CD4-positive, alpha-beta T cell treated with Interleukin-4 for 4 hours (primary cell): Measurements from ENCODE around the gene CCND1.

Experiments used
- DNase-seq: peaks from one replicate; pipeline ENCODE4 v3.0.0-alpha.2; 2020

Gene CCND1

DNA sequence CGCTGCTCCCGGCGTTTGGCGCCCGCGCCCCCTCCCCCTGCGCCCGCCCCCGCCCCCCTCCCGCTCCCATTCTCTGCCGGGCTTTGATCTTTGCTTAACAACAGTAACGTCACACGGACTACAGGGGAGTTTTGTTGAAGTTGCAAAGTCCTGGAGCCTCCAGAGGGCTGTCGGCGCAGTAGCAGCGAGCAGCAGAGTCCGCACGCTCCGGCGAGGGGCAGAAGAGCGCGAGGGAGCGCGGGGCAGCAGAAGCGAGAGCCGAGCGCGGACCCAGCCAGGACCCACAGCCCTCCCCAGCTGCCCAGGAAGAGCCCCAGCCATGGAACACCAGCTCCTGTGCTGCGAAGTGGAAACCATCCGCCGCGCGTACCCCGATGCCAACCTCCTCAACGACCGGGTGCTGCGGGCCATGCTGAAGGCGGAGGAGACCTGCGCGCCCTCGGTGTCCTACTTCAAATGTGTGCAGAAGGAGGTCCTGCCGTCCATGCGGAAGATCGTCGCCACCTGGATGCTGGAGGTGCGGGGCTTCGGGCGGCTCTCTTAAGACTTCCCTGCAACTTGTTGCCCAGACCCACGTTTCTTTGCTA lies at the start of gene CCND1:
CCND1 (plus strand) TSS at position 162 of the 587 bp plus-strand sequence; CDS start at position 320, 158 bp downstream.
- peak; percentile 22 for DNase-seq

DNA sequence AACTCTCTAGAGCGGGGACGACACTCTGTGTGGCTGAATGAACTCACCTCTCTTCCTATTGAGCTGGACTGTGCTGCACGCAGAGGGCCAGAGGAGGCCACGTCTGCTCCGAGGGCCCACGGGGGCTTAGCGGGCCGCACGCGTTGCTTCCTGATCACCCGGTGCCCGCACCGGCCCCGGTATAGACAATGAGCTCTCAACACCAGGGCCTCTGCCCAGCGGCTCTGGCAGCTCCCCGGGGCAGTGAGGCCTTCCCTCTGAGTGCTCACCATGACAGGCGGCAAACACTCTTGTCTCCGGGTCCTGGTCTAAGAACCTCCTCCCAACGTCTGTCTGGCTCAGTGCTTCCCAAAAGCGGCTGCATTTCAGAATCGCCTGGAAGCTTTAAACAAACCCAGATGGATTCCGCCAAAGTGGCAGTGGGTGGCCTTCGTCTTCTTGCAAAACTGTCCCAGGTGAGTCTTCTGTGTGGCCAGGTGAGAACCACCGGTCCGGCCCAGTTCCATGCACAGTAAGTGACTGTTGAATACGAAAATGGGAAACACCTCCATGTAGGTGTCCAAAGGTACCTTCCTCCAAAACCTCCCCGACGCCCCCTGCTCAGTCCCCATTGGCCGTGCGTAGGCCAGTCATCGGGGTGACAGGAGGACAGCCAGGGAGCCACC lies 47.8 kb upstream of the CCND1 start:
- no peak for DNase-seq

DNA sequence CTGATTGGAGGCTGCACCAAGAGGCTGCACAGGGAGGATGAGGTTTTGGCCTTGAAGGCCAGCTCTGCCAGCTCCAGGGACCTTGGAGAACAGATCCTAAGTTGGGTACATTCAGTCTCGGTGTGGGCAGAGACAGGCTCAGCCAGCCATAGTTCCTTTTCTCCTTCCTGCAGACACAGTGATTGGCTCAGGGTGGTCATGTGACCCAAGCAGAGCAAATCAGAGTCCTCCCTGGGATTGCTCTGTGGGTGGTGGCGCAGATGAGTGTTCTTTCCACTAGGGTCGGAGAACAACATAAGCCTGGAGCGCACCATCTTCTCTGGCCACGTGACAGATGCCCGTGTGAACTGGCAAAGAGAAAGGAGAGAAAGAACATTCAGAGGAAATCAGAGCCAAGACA lies 47.1 kb upstream of the CCND1 start:
- no peak for DNase-seq

DNA sequence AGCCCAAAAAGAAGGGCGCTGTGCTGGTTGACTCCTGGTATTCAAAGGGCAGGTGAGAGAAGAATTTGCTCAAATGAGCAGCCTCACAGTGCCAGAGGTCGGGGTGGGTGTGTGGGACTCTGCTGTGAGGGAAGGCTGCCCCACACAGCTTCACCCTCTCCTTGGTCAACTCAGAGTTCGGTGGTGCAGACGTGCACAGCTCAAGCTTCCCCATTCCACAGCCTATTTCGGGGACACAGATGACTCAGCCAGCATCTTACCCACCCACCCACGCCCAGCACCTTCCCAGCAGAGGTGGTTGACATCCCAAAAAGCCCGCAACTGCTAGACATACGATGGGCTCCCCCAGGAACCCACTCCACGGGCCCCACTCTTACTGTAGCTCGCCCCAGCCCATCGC lies 46.5 kb upstream of the CCND1 start:
- DNase-seq: no peak

DNA sequence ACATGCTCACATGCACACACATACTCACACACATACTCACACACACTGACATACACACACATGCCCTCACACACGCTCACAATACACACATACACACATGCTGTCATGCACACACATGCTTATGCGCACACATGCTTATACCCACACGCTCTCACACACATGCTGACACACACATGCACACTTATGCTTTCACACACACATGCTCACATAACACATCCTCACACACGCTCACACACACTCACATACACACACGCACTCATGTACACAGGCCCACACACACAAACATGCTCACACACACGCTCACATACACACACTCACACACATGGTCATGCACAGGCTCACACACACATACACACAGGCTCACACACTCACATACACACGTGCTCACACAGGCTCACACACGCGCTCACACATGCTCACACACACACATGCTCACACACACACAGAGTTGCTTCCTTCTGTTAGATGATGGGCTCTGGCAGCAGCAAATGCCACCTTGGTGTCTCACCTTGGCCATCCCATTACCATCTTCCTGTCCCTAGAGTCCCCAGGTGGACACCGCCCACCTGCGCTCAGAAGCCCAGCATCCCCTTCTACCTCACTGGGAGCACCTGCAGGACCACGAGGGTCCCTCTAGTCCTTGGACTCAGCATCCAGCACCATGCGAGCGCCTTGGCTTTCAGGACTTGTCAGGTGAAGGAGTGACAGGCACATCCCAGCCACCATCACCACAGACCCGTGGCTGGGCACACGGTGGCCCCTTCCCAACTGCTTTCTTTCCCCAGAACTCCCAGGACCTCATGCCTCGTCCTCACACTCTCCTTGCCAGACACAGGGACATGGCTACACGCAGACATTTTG lies 44.9 kb upstream of the CCND1 start:
- DNase-seq: no peak

DNA sequence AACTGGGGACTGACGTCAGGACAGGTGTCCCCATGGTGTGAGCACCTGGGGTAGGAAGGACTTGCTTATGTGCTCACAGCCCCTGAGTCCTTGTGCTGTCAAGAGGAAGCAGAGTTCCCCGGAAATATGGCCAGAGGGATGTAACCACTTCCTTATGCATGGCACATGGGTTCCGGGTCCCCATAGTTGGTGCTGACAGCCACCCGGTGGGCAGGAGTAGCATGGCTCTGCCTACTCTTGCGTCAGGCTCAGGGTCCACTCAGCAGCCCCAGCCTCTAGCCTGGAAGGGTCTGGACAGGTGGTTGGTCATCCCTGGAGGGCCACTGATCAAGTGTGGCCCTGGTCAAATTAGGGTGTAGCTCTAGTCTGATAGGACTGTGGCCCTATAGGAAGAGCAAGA lies 42.8 kb upstream of the CCND1 start:
- DNase-seq: no peak

DNA sequence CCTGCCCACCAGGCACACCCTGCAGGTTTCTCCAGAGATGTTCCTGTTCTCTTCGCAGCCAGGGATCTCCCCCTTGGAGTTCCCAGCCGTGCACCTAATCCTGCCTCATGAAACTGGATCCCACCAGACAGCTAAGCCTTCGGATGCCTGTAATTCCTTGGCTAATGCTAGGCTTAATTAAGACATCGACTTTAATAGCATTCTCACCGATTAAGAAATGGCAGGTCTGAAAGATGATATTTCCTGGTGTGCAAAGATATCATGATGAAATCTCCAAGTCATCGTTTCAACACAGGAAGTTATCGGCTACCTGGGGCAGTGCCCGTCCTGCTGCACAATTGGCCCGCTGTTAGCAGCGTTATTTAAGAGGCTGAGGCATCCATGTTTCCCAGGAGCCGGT lies 41.5 kb upstream of the CCND1 start:
- no peak for DNase-seq

DNA sequence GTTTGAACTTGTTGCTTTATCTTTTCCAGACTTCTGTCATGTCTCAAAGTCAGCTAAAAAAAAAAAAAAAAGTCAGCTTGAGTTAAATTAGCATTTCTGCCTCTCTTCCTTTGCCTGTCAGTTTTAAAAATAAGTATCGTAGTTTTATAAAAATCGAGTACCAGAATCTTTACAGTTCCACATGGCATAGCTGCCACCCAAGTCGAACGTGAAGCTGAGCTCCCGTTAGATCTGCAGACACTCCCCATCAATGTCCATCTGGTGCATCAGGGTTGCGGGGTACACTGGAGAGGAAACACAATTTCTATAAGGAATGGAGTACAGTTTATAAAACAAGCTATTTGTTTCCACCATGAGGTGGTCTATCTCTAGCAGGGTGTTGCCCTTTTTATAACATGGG lies 41.0 kb upstream of the CCND1 start:
- DNase-seq: no peak

DNA sequence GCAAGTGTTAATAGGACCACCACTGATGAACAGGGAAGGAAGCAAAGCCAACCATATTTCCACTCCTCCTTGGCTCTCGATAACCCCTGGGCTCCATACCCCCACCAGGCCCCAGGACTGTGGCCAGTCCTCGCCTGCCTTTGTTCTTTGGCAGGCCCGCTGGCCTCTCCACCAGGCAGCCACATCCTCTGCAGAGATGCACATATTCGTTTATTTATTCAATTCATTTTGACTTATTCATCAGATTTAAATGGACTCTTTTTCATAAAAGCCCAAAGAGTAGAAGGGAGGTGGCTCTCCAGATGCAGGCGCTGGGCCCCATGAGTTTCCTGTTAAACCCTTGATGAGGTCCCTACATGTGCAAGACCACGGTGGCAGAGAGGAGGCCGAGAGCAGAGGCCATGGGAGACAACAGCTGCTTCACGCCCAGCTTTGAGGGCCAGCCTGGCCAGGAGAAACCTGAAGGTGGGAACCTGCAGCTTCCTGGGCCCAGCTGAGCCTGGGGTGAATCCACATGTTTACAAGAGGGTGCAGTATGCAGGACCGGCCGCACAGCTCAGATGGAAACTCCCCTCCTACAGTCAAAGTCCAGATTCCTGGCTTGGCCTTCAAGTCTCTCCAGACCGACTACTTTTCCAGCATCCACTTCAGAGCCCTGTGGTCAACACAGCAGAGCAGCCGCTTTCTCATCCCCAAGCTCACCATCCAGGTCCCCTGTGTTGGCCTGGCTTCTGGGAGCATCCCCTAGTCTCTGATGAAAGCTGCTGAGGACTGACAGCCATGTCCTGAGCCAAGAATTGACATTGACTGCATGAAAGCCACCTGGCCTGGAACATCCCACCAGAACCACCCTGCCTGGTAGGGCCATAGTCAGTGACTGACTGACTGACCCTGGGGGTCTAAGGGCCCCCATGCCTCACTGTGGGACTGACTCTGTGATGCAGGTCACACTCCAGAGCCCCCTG lies 39.7 kb upstream of the CCND1 start:
- no peak for DNase-seq

DNA sequence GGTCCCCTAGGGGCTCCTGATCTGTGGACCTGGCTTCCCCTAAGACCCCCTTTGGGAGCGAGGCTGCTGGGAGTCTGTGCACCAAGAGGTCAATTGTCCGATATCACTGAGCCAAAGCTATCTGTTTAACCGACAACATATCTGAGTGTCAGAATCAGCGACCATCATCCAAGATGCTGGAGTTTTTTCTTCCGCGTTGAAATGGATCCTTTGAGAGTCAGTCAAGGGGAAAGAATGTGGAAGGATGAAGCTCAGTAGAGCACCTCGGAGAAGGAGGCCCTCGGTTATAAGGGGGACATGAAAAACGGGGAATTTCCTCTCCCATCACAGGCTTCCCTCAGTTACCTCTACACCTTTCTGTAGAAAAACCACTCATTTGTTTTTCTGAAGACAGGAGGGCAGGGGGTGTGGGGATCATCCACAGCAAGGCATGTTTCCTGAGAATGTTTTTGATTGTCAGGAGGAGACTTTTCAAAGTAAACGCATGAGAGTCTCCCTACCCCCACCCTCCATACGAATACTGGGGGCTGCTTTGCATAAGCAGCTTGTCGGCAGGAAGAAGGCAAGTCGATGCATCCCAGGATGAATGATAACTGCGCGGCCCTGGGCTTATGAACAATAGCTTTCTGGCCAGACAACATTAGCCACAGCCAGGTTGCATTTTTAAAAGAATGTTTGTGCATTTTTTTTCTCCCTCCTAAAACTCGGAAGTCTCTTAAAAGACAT lies 37.7 kb upstream of the CCND1 start:
- DNase-seq: no peak

DNA sequence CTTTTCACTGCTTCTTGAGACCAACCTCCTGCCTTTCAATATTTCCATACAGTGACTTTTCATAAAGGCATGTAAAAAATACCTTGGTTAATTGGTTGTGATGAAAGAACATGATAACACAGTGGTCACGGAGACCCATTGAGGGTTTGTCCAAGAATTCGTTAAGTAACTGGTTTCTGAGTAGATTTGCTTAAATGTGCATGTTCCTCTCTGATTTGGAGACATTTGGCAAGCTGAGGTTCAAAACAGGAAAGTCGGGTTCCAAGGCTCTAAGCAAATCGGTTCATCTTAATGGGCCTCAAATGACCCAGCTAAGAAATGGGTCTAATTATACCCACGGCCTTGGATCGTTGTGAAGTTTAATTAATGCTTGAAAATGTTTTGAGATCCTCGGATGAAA lies 36.9 kb upstream of the CCND1 start:
- DNase-seq: no peak

DNA sequence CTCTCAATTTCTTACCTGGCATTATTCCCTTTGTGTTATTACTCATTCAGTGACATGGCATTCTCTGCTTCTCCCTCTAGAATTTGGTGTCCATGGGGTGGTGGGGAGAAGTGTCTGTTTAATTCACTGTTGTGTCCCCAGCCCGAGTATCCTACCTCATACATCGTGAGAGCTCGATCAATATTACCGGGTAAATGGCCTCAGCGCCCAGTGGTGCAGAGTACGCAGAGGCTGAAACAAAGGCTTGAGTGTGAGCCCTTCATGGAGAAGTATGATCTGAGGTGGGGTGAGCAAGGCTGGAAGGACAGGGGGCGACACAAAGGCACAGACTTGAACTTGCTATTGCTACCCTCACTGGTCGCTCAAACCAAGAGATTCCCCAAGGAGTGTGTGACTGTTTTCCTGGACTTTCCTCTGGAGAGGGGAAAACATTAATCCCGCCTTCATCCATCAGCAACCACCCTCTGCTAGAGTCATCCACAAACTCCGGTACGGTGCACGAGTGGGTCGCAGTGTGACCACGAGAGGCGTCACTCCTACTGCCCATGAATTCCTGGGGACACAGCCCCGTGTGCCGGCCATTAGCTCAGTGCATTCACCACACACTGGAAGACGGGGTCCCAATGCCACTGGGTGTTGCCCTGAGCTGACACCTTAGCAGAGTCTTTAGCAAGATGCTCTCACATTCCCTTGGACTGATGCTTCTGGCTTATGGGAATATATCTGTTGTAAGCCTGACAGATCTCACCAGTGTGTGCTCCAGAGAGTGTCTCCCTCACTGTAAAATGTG lies 35.0 kb upstream of the CCND1 start:
- DNase-seq: no peak

DNA sequence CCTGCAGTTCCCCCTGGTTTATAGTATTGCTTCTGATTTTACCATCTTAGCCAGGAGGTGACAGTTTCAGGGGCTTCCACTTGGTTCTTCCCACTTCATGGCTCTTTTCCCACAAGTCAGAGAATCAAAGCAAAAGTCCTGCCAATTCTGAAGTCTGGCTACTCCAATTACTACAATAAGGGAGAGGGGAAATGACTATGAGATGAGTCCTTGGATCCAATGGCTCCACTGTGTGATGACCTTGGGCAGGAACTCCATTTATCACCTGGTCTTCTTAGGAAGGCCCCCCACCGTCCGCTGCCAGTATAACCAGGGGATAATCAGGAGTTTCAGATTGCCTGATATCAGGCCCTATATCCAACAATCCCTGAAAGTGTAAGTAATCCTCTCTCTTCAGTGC lies 31.6 kb upstream of the CCND1 start:
- no peak for DNase-seq

DNA sequence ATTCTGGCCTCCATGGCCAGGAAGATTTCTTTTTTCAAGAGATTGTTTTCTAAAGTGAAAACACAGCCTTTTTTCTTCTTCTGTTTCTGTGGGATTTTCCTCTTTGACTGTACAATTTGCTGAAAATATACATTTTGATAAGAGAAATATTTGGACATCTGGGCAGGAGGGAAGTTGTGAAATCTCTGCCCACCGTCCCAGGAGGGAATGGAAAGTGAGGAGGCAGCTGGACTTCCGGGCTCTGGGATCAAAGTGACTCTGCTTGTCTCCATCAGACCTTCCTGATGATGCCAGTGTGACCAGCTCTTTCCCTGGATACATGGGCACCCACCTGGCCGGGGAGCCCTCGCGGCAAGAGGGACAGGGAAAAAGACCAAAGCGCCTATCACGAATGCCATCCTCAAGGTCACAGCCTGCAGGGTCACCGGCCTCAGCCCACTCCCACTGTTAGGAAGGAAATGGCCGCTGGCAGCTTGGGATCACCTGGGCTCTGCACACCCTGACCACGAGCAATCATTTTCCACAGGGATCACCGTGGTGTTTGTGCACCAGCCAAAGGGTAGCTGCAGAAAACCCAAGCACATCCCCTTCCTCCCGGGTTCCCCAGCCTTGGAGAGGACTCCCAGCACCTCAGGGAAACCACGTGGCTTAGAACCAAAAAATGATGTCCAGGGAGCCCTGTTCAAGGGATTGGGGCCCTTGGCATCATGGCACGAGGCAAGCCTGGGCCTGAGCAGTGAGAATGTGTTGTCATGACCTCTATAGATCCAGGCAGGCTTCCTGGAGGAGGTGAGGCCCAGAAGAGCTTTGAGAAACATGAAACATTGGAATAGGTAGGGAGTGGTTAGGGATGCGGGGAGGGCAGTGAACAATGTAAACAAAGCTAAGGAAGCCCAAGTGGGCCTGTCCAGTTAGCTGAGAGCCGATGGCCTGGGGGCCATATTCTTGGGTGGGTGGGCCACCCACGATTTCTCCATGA lies 29.1 kb upstream of the CCND1 start:
- DNase-seq: no peak

DNA sequence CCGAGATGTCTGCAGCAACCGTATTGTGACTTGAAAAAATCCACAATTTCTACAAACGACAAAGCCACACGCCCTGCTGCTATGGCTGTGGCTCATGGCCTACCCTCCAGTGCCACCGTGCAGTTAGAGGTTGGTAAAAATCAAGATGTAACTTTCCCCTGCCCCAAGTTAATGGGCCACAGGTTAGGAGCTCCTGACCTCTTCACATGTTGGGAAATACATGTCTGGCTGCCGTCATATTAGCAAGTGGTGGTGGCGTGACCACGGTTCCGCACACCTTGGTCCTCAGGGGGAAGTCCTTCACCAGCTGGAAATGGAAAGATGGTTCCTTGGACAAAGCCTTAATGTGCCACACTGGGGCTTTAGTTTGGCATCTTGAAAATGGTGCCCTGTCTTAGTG lies 27.4 kb upstream of the CCND1 start:
- DNase-seq: no peak

DNA sequence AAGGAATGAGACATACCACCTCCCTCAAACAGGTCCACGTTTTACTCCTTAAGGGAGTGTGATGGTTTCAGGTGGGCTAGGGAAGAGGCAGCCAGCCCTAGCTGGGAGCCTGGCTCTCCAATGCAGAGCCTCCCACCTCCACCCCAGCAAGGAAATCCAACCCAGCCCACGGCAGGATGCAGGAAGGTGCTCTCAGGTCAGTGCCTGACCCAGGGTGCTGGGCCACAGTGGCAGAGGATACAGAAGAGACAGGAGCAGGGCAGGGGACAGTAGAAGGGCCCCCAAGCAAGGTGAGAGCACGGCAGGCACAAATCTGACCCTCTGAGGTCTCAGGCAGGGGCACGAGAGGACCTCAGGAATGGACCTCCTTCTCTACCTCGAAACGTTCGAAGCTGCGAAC lies 26.9 kb upstream of the CCND1 start:
- DNase-seq: no peak

DNA sequence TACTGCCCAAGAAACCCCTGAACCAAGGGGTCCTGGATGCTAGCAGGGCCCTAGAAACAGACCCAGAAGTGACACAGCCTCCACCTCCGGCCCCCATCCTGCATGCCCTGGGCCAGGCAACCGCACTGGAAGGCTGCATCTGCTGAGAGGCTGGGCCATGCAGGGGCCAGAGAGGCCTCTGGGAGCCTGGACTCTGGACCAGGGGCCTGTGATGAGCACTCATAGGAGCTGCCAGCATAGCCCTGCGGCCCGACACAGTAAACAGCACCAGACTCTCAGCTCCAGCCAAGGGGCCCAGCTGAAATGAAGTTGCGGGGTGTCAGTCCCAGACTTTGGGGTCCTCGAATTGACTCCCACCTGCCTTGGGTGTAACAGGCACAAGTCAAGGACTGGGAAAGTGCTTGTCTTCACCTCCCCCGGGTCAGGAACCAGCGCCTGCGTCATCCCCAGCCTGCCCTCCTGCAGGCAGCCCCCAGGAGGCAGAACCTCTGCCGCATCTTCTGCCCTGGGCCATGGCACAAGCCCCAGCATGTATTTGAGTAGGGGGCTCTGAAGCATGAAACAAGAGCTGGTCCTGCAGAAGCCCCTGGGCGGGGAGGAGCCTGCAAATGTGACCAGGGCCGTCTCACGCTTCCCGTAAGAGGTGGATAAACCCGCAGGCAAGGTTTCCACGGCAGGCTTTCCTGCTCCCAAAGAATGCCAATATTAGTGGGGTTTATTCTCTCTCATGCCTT lies 25.2 kb upstream of the CCND1 start:
- DNase-seq: no peak

DNA sequence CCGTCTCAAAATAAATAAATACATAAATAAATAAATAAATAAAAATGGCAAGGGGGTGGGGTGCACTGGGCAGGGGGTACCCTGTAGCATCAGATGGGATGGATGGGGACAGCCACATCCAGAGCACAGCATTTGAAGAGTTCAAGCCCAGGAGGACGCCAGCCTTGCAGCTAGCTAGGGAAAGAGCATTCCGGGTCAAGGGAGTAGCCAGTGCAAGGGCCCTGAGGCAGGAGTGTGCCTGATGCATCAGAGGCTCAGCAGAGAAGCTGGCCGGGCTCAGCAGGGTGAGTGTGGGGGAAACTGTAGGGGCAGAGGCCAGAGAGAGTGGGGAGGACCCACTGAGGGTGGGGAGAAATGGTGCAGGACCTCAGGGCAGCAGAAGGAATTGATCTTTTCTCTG lies 23.7 kb upstream of the CCND1 start:
- no peak for DNase-seq

DNA sequence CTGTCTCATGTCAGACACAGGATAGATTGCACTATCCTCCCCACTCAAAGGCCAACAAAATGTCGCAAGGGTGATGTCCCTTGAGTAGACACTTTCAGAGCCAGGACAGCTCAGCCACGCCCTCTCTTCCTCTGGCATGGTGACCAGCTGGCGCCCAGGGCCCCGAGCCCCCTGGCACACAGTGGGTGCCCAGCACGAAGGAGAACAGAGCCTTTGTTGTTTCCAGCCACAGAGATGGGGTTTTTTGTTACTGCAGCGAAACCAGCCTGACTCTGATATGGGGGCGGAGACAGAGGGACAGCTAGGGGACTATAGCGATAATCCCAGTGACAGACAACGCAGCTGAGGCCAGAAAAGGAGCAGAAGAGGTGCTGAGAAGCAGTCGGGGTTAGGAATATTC lies 23.3 kb upstream of the CCND1 start:
- no peak for DNase-seq
